MM.1S (cell line): ENCODE measurements around the gene FAM81A.

Source experiments
- CTCF ChIP-seq: fragments of 300-600 bp; sonication (generic); IDR thresholded peaks from 2 replicates; pipeline ENCODE4 v1.5.1; 2016; ENCODE audit warnings: antibody characterized with exemption, low read length, mixed read lengths
- EZH2 ChIP-seq: fragments of 300-600 bp; sonication (generic); optimal IDR thresholded peaks from 2 replicates; pipeline ENCODE3; 2017; ENCODE audit warnings: low read depth, mild to moderate bottlenecking, antibody characterized with exemption, low read length, mixed read lengths
- EZH2phosphoT487 ChIP-seq: fragments of 300-600 bp; sonication (generic); IDR thresholded peaks from 2 replicates; pipeline ENCODE4 v1.6.1; 2018; ENCODE audit warnings: antibody characterized with exemption, low read length

- TF ChIP-seq EZH2 (no peak), CTCF (no peak), EZH2phosphoT487 (no peak)
Measured at GRCh38 chr15:59448871-59449270, 10.9 kb downstream of the FAM81A start.
